T-helper 1 cell (primary cell): ENCODE data around the gene CAMSAP3.
A peak's percentile ranks its signal among the peaks of the same experiment; 100 is the strongest.

Experiments used
- DNase-seq, 5 donors: peaks; one replicate each; pipeline ENCODE4 v3.0.0-alpha.2; 2012 to 2020

Gene CAMSAP3

DNA sequence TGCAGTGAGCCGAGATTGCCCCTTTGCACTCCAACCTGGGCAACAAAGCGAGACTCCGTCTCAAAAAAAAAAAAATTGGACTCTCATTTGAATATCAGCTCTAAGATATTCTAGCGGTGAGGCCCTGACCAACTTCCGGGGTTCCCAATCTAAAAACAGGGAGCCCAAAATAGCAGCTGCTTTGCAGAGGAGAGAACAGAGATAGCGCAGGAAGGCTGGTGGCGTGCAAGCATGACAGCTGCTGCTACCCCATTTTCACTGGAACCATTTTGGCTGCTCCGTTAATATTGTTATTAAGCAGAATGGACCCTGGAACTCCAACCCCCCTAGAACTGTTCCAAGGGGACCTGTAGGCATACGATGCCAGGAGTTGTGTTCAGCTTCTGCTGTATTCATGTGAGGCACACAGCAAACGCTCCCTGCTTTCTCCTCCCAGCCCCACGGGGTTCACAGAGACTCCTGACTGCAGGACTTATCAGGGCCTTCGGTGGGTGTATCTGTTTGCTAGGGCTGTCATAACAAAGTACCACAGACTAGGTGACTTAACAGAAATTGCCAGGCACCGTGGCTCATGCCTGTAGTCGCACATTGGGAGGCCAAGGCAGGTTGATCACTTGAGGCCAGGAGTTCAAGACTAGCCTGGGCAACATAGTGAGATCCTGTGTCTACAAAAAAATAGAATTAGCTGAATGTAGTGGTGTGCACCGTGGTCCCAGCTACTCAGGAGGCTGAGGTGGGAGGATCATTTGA lies 52.8 kb downstream of the CAMSAP3 start:
- DNase-seq, result no peak

DNA sequence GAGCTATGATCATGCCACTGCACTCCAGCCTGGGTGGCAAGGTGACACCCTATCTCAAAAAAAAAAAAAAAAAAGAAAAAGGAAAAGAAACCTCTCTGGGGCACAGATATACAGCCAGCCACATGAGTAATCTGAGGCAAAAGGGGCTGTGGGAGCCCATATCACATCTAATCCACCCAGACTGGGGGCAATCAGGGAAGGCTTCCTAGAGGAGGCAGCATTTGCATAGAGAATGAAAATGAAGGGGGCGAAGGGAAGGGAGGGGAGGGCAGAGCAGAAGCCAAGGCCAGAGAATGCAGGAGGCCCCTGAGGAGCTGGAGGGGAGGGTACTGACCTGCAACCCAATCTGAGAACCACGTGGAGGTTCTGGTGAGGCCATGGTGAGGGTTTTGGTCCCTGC lies 54.5 kb downstream of the CAMSAP3 start:
- no peak for DNase-seq

DNA sequence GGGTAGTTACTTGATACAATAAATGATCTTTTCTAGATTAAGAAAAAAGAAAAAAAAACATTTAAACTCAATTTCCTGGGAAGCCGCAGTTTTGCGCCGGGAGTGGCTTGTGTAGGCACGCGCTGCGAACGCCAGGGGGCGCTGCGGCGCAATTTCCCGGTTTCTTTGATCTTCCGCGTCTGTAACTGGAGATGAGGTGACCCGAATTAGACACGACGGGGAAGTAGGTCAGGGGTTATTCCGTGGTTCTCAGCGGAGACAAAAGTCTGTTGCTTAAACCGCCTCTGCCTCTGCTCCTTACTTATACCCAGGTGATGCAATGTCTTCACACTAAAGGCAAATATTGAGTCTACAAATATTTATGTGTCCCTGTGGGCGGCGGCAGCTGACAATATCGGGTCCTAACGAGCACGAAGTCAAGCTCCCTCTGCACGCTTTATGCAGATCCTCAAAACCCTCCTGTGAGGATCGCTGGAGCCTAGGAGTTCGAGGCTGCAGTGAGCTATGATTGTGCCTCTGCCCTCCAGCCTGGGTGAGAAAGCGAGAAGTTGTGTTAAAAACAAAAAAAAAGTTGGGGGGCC lies 56.5 kb downstream of the CAMSAP3 start:
- DNase-seq, result peak; percentile 70 to 86 (median 82)

DNA sequence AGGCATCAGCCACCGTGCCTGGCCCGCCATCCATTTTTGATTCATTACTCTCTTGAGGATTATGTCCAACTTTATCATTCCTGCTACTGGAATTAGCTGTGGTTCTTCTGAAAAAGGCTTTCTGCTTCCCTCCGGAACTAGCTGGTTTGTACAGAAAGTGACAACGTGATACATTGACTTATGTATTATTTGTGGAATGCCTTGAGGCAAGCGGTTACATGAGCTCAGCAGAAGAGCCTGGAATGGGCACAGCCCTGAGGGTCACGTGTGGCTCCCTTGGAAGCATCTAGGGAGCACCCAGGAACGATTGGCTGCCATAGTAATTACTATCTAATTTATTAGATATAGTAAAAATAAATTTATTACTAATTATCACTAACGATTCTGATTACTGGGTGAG lies 58.7 kb downstream of the CAMSAP3 start:
- DNase-seq, result no peak

DNA sequence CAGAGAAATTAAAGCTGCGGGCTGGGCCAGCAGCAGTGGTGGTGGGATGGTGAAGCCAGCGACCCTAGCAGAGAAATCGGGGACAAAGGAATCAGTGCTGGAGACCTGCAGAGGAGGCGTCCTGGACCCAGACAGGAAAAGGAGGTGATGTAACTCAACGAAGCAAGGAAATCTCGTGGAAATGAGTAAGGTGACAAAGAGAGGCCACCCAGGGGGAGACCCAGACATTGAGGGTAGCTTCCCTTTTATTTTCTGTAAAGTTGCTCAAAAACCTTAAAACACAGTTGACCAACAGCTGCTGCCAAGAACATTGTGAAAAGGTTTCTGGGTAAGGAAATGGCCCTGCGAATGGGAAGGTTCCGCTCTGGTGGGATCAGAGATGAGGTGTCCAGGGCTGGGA lies 59.9 kb downstream of the CAMSAP3 start:
- no peak for DNase-seq

DNA sequence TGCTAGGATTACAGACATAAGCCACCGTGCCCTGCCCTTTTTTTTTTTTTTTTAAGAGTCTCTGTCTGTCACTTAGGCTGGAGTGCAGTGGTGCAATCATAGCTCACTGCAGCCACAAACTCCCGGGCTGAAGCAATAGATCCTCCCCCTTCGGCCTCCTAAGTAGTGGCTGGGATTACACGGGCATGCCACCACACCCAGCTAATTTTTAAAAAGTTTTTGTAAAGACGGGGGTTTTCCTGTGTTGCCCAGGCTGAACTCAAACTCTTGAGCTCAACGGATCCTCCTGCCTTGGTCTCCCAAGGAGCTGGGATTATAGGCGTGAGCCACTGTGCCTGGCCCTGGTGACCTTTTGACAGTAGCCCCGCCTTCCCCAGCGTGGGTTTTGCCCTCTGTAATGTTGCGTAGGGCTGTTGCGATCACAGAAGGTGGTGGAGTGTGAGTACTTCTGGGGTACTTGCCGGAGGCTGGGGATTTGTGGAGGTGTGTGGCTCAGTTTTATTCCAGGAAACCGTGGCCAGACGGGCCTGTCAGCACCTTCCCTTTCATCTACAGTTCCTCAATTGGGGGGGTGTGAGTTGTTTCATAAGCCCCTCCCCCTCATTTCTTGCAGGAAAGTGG lies 61.6 kb downstream of the CAMSAP3 start:
- DNase-seq, result peak in 1 of 5 donors; percentile 23

DNA sequence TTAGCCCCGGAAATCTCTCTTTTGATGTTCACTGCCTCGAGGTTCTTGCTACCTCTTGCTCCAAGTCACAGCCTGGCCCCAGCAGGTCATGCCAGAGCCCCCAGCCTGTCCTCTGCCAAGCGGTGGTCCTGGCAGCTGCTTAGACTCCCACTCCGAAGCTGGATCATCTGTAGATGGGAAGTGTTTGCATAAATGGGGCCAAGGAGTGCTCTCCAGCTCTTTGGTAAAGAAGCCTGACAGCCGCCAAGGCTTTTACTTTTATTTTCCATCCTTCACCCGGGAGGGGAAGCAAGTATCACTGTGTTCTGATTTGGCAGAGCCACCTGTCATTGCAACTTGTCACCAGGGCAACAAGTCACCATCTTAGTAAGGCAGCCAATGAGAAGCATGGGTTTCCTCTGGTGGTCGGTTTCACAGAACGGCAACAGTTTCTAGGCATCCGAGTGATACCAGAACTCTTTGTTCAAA lies 62.6 kb downstream of the CAMSAP3 start:
- DNase-seq, result peak in 2 of 5 donors; percentile 34 to 81

DNA sequence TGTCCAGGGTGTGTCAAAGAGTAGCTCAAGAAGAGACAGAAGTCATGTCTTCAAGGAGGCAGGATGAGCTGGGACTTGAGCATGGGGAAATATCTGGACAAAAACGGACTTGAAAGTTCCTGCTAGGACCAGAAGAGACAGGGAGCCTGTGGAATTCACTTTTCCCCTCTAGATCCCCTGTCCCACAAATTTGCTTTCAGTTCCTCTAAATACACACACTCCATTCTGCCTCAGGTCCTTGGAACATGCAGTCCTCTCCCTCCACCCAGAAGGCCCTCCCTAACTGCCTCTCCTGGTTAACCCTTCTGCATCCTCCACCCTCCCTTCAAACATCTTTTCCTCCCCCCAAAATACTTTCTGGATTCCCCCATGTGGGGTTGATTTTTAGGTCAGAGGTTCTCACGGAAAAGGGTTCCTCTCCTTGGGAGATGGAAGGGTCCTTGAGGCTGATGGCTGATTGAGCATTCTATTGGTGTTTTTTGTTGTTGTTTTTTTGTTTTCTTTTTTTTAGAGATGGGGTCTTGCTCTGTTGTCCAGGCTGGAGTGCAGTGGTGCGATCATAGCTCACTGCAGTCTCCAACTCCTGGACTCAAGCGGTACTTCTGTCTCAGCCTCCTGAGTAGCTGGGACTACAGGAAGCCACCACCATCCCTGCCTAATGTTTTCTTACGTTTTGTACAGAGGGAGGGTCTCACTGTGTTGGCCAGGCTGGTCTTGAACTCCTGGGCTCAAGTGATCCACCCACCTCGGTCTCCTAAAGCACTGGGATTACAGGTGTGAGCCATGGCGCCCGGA lies 66.3 kb downstream of the CAMSAP3 start:
- no peak for DNase-seq

DNA sequence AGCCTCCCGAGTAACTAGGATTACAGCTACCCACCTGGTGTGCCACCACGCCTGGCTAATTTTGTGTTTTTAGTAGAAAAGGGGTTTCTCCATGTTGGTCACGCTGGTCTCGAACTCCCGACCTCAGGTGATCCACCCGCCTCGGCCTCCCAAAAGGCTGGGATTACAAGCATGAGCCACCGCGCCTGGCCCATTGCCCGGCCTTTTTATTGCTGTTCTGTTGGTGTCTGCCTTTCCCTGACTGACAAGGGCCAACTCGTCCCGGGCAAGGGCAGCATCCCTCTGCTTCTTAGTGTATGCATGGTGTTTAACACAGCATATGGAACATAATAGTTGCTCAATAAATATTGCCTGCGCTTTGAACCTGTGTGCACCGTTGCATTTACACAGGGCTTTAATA lies 67.0 kb downstream of the CAMSAP3 start:
- no peak for DNase-seq

DNA sequence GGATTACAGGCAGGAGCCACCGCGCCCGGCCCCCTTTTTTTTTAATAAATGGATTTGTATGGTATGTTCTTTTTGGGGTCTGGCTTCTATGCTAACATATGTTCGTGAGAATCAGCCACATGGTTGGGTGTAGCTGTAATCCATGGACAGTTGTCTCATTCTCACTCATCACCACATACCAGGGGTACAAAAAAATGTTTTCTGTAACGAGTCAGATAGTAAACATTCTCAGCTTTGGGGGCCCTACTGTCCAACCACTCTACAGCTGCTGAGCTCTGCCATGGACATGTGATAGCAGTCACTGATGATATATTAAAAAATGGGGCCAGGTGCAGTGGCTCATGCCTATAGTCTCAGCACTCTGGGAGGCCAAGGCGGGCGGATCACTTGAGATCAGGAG lies 68.0 kb downstream of the CAMSAP3 start:
- no peak for DNase-seq

DNA sequence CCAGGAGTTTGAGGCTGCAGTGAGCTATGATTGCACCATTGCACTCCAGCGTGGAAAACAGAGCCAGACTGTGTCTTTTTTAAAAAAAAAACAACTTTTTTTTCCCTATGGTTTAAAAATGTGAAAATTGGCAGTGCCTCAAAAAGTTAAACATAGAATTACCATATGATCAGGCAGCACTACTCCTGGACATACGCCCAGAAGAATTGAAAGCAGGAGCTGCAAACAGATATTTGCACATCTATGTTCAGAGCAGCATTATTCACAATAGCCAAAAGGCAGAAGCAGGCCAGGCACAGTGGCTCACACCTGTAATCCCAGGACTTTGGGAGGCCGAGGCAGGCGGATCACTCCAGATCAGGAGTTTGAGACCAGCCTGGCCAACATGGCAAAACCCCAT lies 69.4 kb downstream of the CAMSAP3 start:
- DNase-seq, result no peak
